Left forelimb (tissue), 1 donor: Measurements from ENCODE around the gene MAGI2.

Experiments used
- DNase-seq: peaks from one replicate; pipeline ENCODE4 v3.0.0-alpha.2; 2018; ENCODE audit warnings: low spot score

MAGI2 gene

GRCh38 chr7:78716876-78717275, 736.6 kb downstream of the MAGI2 start:
- no peak for DNase-seq

- no peak for DNase-seq
Observed at GRCh38 chr7:78714356-78714755, 739.1 kb downstream of the MAGI2 start.

GRCh38 chr7:78712111-78712510, 741.4 kb downstream of the MAGI2 start:
- no peak for DNase-seq

- no peak for DNase-seq
Observed at GRCh38 chr7:78709658-78710057, 743.8 kb downstream of the MAGI2 start.

- no peak for DNase-seq
Observed at GRCh38 chr7:78704504-78704903, 749.0 kb downstream of the MAGI2 start.

- DNase-seq, result no peak
Observed at GRCh38 chr7:78703391-78703790, 750.1 kb downstream of the MAGI2 start.

- DNase-seq, result no peak
Observed at GRCh38 chr7:78702770-78703169, 750.7 kb downstream of the MAGI2 start.

GRCh38 chr7:78695826-78696225, 757.6 kb downstream of the MAGI2 start:
- no peak for DNase-seq

- DNase-seq, result no peak
Observed at GRCh38 chr7:78691584-78691983, 761.9 kb downstream of the MAGI2 start.

- no peak for DNase-seq
Observed at GRCh38 chr7:78690174-78690573, 763.3 kb downstream of the MAGI2 start.

GRCh38 chr7:78688376-78688775, 765.1 kb downstream of the MAGI2 start:
- DNase-seq, result no peak

GRCh38 chr7:78686189-78686588, 767.3 kb downstream of the MAGI2 start:
- no peak for DNase-seq

- no peak for DNase-seq
Observed at GRCh38 chr7:78684201-78684600, 769.3 kb downstream of the MAGI2 start.

- DNase-seq, result no peak
Observed at GRCh38 chr7:78683566-78683965, 769.9 kb downstream of the MAGI2 start.

GRCh38 chr7:78679112-78679876, 774.2 kb downstream of the MAGI2 start:
- DNase-seq, result no peak

GRCh38 chr7:78677391-78677790, 776.1 kb downstream of the MAGI2 start:
- no peak for DNase-seq

GRCh38 chr7:78675511-78675910, 778.0 kb downstream of the MAGI2 start:
- no peak for DNase-seq

GRCh38 chr7:78673272-78673671, 780.2 kb downstream of the MAGI2 start:
- no peak for DNase-seq

GRCh38 chr7:78662939-78663338, 790.5 kb downstream of the MAGI2 start:
- no peak for DNase-seq

- no peak for DNase-seq
Observed at GRCh38 chr7:78649976-78650375, 803.5 kb downstream of the MAGI2 start.

GRCh38 chr7:78649236-78649635, 804.2 kb downstream of the MAGI2 start:
- DNase-seq, result no peak

- DNase-seq, result no peak
Observed at GRCh38 chr7:78642751-78643150, 810.7 kb downstream of the MAGI2 start.

- no peak for DNase-seq
Observed at GRCh38 chr7:78638364-78638763, 815.1 kb downstream of the MAGI2 start.

- no peak for DNase-seq
Observed at GRCh38 chr7:78636727-78637126, 816.7 kb downstream of the MAGI2 start.
